SK-N-SH (cell line): Measurements from ENCODE around the gene NIPSNAP3A.

Experiments
- ELF1 ChIP-seq: IDR thresholded peaks from 2 replicates; pipeline ENCODE4 v1.4.0; 2012
- EZH2phosphoT487 ChIP-seq: fragments of 200-600 bp; sonication (generic); IDR thresholded peaks from 2 replicates; pipeline ENCODE4 v1.6.1; 2017; ENCODE audit warnings: low read depth, mixed run types, mild to moderate bottlenecking, antibody characterized with exemption, moderate library complexity, borderline replicate concordance
- FOXJ3 ChIP-seq: sonication (generic); formaldehyde crosslinking; IDR thresholded peaks from 2 replicates; pipeline ENCODE4 v1.5.1; 2020; ENCODE audit warnings: mild to moderate bottlenecking, missing genetic modification reagents
- POLR2AphosphoS5 ChIP-seq: IDR thresholded peaks from 2 replicates; pipeline ENCODE4 v1.6.1; 2012; ENCODE audit warnings: low read depth, low read length
- RAD21 ChIP-seq: IDR thresholded peaks from 2 replicates; pipeline ENCODE4 v1.6.1; 2012; ENCODE audit warnings: mild to moderate bottlenecking, low read length
- RFX5 ChIP-seq: IDR thresholded peaks from 2 replicates; pipeline ENCODE4 v1.6.1; 2012; ENCODE audit warnings: mild to moderate bottlenecking, improper control_type of control experiment, low read length
- SMC3 ChIP-seq: IDR thresholded peaks from 2 replicates; pipeline ENCODE4 v1.6.1; 2012; ENCODE audit warnings: low read depth, low read length, improper control_type of control experiment
- TCF12 ChIP-seq: IDR thresholded peaks from 2 replicates; pipeline ENCODE4 v1.4.0; 2012
- TF ChIP-seq, protein P1 (sequence below): fragments of 200-600 bp; sonication (generic); IDR thresholded peaks from 2 replicates; pipeline ENCODE4 v1.6.1; 2017; ENCODE audit warnings: antibody characterized with exemption, mild to moderate bottlenecking, moderate library complexity

DNA sequence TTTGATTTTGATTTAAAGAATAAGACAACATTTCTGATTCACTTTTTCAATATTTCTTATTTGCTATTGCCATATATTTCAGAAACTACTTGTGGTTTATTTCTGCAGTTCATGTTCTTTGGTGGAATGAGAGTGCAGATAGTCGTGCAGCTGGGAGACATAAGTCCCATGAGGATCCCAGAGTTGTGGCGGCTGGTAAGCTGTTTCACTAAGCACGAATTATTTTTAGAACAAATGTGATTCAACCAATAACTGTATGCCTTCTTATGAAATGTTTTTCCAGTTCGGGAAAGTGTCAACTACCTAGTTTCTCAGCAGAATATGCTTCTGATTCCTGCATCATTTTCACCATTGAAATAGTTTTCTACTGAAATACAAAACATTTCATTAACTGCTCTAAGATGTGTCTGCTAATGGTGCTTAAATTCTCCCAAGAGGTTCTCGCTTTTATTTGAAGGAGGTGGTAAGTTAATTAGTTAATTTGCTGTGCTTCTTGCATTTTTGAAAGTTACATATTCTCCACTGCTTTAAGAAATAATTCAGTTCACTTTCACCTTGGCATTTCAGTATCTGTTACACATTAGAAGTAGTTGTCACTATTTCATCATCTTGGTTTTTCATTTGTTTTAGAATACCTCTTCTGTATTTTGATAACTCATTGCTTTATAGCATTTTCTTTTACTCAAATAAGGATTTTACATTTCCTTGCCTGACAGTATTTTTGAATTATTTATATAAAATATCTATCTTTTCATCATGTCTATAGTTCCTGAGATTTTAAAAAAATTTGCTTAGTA, 25.4 kb downstream of the NIPSNAP3A start:
- TF ChIP-seq, protein P1, sequence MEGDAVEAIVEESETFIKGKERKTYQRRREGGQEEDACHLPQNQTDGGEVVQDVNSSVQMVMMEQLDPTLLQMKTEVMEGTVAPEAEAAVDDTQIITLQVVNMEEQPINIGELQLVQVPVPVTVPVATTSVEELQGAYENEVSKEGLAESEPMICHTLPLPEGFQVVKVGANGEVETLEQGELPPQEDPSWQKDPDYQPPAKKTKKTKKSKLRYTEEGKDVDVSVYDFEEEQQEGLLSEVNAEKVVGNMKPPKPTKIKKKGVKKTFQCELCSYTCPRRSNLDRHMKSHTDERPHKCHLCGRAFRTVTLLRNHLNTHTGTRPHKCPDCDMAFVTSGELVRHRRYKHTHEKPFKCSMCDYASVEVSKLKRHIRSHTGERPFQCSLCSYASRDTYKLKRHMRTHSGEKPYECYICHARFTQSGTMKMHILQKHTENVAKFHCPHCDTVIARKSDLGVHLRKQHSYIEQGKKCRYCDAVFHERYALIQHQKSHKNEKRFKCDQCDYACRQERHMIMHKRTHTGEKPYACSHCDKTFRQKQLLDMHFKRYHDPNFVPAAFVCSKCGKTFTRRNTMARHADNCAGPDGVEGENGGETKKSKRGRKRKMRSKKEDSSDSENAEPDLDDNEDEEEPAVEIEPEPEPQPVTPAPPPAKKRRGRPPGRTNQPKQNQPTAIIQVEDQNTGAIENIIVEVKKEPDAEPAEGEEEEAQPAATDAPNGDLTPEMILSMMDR, result no peak
- TF ChIP-seq POLR2AphosphoS5 (no peak), EZH2phosphoT487 (no peak), TCF12 (no peak), FOXJ3 (CRISPR knock-in tag) (no peak), RAD21 (no peak), ELF1 (no peak), RFX5 (no peak), SMC3 (no peak)
